Stimulated activated CD8-positive, alpha-beta memory T cell treated with anti-CD3 and anti-CD28 coated beads, Interleukin-2, amount 100 ng/mL, for 48 hours (primary cell): Measurements from ENCODE around the gene FTCDNL1.

Experiments used
- DNase-seq, 2 donors: peaks; one replicate each; pipeline ENCODE4 v3.0.0-alpha.2; 2020; ENCODE audit warnings: low read depth in 2 of 2

The FTCDNL1 gene

GRCh38 chr2:199791326-199791725 is 59.7 kb downstream of the FTCDNL1 start:
- DNase-seq: no peak

- no peak for DNase-seq
These were observed 66.5 kb downstream of the FTCDNL1 start for GRCh38 chr2:199784512-199784911.

GRCh38 chr2:199779589-199779988 is 71.4 kb downstream of the FTCDNL1 start:
- DNase-seq: no peak

GRCh38 chr2:199778655-199779054 is 72.3 kb downstream of the FTCDNL1 start:
- DNase-seq: no peak

- DNase-seq: no peak
These were observed 73.1 kb downstream of the FTCDNL1 start for GRCh38 chr2:199777916-199778315.

- no peak for DNase-seq
These were observed 73.7 kb downstream of the FTCDNL1 start for GRCh38 chr2:199777315-199777714.

GRCh38 chr2:199775267-199775666 is 75.7 kb downstream of the FTCDNL1 start:
- no peak for DNase-seq

DNA sequence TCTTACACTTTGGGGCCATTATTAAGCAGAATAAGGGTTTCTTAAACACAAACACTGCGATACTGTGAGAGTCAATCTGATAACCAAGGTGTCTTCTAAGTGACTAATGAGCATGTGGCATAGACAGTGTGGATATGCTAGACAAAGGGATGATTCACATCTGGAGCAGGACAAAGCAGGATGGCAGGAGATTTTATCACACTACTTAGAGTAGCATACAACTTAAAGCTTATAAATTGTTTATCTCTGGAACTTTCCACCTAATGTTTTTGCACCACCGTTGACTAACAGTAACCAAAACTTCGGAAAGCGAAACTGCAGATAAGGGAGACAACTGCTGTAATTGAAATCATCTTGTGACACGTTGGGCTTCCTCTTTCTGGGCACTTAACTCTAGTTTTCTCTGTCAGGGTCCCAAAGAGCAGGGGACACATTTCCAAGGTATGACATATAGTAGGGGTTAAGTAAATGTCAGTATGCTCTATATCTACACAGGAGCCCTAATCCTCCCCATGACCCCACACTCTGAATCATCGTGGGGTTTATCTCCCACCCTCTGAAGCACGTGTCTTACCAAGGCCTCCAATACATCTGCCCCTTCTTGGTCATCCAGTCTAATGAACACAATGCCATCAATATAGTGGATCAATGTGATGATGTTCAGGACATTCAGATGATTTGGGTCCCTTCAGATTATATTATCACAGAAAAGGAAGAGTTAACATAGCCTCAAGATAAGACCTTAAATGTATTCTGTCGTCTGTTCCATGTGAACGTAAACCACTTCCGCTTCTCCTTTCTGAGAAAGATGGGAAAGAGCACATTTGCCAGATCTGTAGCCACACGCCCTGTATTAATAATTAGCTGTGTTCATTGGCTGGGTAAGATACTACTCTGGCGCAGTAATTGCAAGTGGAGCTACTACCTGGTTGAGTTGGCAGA is 78.7 kb downstream of the FTCDNL1 start:
- no peak for DNase-seq

DNA sequence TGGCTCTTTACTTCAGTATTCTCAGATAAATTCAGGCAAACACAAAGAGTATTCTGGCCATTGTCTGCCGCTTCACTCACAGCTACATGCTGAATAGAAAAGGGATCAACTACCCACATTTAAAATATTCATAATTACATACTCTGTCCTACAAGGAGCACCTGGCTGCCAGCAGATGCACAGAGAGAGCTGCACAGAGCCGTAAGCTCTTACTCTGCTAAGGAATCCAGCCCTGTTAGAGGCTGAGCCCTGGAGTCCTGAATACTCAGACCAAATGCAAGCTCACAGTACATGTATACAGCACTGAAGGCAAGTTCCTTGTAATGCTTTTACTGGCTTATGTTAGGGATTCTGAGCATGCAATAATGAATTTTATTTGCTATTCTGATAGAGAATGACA is 80.3 kb downstream of the FTCDNL1 start:
- DNase-seq: no peak

GRCh38 chr2:199765646-199766045 is 85.3 kb downstream of the FTCDNL1 start:
- no peak for DNase-seq

DNA sequence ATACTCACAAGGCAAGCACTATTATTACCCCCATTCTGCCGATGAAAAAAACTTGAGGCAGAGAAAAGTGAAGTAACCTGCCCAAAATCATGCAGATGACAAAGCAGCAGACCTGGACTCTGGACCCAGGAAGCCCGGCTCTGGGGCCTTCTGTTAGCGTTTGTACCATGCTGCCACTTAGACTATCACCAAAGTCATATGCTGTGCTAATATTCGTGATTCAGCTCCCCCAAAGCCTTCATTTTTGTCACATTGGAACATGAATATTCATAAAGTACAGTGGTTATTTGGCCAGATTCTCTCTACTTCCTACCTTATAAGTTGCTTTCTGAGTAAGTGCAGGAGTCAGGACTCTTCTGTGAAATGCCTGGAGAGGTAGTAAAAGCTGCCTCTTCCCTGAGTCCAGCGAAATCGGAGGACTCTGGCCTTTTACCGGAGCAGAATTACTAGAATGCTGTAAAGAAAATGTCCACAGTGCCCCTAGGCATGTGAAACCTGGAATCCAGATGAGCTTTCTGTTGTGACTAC is 86.7 kb downstream of the FTCDNL1 start:
- no peak for DNase-seq

- DNase-seq: no peak
These were observed 88.0 kb downstream of the FTCDNL1 start for GRCh38 chr2:199762963-199763362.

GRCh38 chr2:199760574-199760973 is 90.4 kb downstream of the FTCDNL1 start:
- DNase-seq: no peak

DNA sequence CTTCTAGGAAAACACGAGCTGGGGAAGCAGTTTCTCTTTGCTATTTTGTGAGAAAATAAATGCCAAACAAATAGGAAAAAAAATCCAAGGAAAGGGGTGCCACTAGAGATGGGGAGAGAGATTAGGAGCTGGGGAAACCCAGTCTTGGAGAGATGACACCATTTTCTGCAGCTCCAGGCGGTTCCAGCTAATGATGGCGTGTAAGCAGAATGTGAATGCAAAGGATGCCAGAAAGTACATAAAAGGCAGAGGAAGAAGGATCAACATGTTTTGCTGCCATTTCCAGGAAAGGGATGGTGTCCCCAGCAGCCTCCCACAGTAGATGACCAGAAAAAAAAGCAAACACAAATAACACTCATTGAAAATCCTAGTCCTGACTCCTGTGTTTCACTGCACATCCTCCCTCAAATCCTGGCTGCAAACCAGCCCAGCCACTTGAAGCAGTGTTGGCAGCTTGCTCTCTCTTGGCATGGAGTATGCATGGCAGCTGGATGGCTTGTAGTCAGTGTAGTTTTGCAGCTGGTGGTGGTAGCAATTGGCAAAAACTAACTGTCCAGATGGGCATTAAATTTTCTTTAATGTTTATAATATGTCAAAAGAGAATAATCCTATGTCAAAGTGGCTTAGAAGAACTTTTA is 93.6 kb downstream of the FTCDNL1 start:
- no peak for DNase-seq

- DNase-seq: no peak
These were observed 94.2 kb downstream of the FTCDNL1 start for GRCh38 chr2:199756743-199757142.

DNA sequence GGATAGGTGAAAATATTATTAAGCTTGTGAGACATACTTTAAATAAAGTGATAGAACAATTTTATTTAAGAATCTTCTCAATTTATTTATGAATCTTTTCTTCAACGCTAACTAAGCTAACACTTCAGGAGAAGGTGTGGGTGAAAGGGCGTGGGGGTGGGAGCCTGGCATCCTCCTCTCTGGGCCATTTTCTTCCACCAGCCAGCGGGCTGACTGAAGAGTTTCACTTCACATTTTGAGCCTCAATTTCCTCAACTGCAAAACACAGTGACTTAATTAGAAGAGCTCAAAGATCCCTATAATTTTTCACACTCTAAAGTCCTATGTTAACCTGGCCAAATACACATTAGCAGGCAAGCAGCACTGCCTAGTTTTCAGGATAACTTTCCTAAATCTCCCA is 94.8 kb downstream of the FTCDNL1 start:
- DNase-seq: no peak

DNA sequence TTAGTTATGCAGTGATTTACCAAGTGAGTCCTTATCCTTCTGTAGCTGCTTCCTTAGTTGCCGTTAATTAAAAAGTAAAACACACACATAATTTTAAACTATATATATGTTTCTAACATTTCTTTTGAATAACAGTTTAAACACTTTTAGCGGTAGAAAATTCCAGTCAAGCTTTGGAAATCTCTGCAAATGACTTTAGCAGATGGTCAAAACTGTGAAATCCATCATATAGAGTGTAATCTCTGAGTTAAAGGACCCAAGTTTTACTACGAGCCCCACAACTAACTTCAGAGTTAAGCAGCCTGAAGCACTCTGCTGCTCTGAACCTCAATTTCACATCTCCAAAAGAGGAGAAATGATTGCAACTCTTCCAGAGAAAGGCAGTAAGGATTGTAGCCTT is 96.2 kb downstream of the FTCDNL1 start:
- no peak for DNase-seq

- no peak for DNase-seq
These were observed 99.4 kb downstream of the FTCDNL1 start for GRCh38 chr2:199751492-199752120.

DNA sequence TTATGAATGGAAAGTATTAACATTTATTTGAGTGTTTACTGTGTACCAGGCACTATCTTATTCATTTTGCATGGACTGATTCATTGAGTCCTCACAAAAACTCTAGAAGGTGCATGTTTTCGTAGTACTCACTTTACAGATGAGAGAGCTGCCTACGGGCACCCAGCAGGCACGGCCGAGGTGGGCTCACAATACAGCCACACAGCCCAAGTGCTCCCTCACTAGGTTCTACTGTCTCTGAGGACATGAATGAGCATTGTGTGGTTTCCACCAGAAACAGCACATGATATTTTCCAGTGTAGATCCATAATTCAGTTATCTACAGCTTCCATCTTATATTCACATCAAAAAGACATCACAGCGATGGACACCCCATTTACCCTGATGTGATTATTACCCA is 101.4 kb downstream of the FTCDNL1 start:
- DNase-seq: no peak

DNA sequence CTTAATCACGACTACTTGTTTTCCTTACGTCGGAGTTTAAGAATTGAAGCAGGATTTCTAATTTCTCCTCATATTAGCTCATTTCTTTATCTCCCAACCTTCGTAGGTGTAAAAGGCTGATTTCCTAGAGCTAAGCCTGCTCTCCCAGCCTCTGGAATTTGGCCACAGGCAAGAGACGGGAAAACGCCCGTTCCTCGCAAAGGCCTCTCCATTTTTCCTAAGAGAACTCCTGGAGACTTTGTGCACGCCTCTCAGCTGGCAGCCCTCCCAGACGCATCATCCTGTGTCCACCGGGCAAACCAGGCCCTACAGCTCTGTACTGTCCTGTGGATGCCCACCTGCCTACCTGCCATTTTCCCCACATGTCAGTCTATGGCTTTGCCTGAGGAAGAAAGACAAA is 106.3 kb downstream of the FTCDNL1 start:
- DNase-seq: no peak

- DNase-seq: no peak
These were observed 106.7 kb downstream of the FTCDNL1 start for GRCh38 chr2:199744260-199744659.

DNA sequence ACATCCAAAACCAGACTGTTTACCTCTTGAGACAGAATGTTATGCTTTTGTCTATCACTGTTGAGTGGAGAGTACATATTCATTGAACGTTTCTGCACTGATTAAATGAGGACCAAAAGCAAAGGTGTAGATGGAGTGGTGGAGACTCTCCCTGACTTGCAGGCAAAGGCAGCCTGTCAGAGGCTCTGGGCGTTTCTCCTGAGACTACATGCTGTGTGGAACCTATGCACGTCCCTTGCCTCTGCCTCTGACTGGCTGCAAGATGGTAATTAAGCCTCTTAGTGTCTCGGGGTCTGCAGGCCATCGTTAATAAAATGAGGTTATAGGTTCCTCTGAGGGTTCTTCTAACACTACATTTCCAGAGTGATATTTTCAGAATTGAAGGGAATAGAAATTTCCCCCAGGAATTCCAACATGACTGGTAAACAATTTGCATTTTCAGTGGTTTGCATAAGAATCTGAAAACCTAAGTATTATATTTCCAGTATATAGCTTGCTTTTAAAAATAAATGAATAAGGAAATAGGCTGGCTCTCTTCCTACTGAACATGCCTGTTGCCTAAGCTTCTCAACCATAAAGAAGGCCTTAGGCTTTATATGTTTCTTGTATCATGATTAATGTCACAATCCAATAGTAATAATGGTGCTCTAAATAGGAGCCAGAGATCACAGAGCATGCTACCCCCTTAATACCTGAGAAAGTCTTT is 107.4 kb downstream of the FTCDNL1 start:
- no peak for DNase-seq
